HCT116 (cell line): ENCODE measurements around the gene LY6G6F.

Experiments used
- ATF3 ChIP-seq: IDR thresholded peaks from 2 replicates; pipeline ENCODE4 v1.6.1; 2012
- CTCF ChIP-seq, 3 experiments: fragments of 200-600 bp in 1 of 3; sonication (generic) in 1 of 3; IDR thresholded peaks in 2 of 3; conservative IDR thresholded peaks in 1 of 3; 2 replicates each; pipeline ENCODE4 v1.5.1; 2012 to 2017; ENCODE audit warnings: low read depth in 2 of 3, low read length in 2 of 3, antibody characterized with exemption in 1 of 3, borderline replicate concordance in 1 of 3, control low read depth in 1 of 3, mild to moderate bottlenecking in 1 of 3, mixed read lengths in 1 of 3, mixed run types in 1 of 3, moderate library complexity in 1 of 3; ENCODE audit not compliant: insufficient read depth in 1 of 3
- EZH2 ChIP-seq: fragments of 200-600 bp; sonication (generic); IDR thresholded peaks from 2 replicates; pipeline ENCODE4 v1.6.1; 2017; ENCODE audit warnings: antibody characterized with exemption, mixed run types
- FOSL1 ChIP-seq: IDR thresholded peaks from 2 replicates; pipeline ENCODE4 v1.6.1; 2012; ENCODE audit warnings: low read depth
- JUND ChIP-seq: IDR thresholded peaks from 2 replicates; pipeline ENCODE4 v1.6.1; 2012
- MAX ChIP-seq: IDR thresholded peaks from 2 replicates; pipeline ENCODE4 v1.6.1; 2012
- POLR2A ChIP-seq: IDR thresholded peaks from 2 replicates; pipeline ENCODE4 v1.7.0; 2011; ENCODE audit warnings: borderline replicate concordance; ENCODE audit not compliant: insufficient read depth, insufficient read length; ENCODE audit errors: extremely low read depth
- POLR2AphosphoS5 ChIP-seq: IDR thresholded peaks from 2 replicates; pipeline ENCODE4 v1.6.1; 2011; ENCODE audit warnings: mild to moderate bottlenecking, low read depth, low read length, moderate library complexity
- RAD21 ChIP-seq: IDR thresholded peaks from 2 replicates; pipeline ENCODE4 v1.6.1; 2012; ENCODE audit warnings: low read depth, mild to moderate bottlenecking
- SRF ChIP-seq: IDR thresholded peaks from 2 replicates; pipeline ENCODE4 v1.6.1; 2012; ENCODE audit warnings: low read depth
- YY1 ChIP-seq: IDR thresholded peaks from 2 replicates; pipeline ENCODE4 v1.6.1; 2011; ENCODE audit warnings: low read length, low read depth, moderate library complexity, mild to moderate bottlenecking; ENCODE audit not compliant: insufficient replicate concordance; ENCODE audit errors: extremely low read depth
- ZFX ChIP-seq: fragments of 450-650 bp; IDR thresholded peaks from 2 replicates; pipeline ENCODE4 v1.6.1; 2017

DNA sequence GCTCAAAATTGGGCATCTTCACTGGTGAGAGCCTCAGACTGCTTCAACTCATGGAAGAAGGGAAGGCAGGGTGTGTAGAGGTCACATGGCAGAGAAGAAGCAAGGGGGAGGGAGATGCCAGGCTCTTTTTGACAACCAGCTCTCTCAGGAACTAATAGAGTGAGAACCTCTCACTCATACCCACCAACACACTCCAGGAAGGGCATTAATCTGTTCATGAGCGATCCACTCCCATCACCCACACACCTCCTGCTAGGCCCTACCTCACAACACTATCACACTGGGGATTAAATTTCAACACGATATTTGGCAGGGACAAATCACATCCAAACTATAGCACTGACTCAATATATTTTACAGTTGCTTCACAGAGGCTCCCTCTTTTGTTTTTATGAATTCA lies 35.1 kb downstream of the LY6G6F start:
- no peak for TF ChIP-seq CTCF (IDR thresholded peaks at IDR 0.05 in 2 of 3, conservative IDR thresholded peaks at IDR 0.05 in 1 of 3; ENCODE audit: borderline replicate concordance in 1 of 3, insufficient read depth in 1 of 3, low read depth in 2 of 3, low read length in 2 of 3)
- no peak for TF ChIP-seq ATF3
- TF ChIP-seq YY1: no peak
- TF ChIP-seq POLR2A: no peak
- TF ChIP-seq JUND: no peak
- TF ChIP-seq FOSL1: no peak
- no peak for TF ChIP-seq RAD21
- no peak for TF ChIP-seq EZH2
- no peak for TF ChIP-seq POLR2AphosphoS5
- no peak for TF ChIP-seq ZFX
- no peak for TF ChIP-seq SRF
- no peak for TF ChIP-seq MAX
